ENCODE results near the gene RAD51B.

GRCh38 chr14:67800743-67801142 is 18.8 kb upstream of the RAD51B start:
- TF ChIP-seq CTCF (IDR thresholded peaks at IDR 0.05) (no peak), POLR2A (IDR thresholded peaks at IDR 0.05) (no peak)

Data from thyroid gland (tissue), 4 donors.